T-helper 22 cell (primary cell): ENCODE results near the gene ADA.

Experiments used
- DNase-seq: peaks from one replicate; pipeline ENCODE4 v3.0.0-alpha.2; 2020; ENCODE audit warnings: low read depth

The ADA gene

DNA sequence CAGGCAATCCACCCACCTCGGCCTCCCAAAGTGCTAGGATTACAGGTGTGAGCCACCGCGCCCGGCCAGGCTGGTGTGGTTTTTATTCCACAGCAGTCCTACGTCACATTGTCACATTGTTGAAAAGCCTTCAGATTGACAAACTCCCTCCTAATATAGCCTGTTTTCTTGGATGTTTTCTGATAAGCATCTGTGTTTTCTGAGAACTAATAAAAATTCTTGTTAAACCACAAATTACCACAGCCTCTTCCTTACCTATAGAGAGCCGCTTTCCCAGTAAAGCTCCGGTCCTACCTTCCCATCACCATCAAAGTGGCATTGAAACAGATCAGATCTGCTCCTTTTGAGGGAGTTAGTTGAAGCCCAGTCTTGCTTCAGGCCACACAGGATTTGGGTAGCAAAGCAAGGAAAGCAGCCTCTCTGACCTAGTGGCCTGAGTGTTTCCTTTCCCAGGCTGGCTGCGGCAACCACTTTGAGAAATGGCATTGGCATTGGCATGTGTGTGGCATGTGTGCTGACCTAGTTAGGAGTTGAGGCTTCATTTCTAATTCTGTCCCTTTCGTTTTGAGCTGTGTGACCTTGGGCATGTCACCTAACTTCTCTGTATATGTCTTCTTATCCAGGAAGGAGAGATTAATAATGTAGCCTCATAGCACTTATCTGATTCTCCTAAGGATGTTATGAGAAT, 70.8 kb downstream of the ADA start:
- no peak for DNase-seq

DNA sequence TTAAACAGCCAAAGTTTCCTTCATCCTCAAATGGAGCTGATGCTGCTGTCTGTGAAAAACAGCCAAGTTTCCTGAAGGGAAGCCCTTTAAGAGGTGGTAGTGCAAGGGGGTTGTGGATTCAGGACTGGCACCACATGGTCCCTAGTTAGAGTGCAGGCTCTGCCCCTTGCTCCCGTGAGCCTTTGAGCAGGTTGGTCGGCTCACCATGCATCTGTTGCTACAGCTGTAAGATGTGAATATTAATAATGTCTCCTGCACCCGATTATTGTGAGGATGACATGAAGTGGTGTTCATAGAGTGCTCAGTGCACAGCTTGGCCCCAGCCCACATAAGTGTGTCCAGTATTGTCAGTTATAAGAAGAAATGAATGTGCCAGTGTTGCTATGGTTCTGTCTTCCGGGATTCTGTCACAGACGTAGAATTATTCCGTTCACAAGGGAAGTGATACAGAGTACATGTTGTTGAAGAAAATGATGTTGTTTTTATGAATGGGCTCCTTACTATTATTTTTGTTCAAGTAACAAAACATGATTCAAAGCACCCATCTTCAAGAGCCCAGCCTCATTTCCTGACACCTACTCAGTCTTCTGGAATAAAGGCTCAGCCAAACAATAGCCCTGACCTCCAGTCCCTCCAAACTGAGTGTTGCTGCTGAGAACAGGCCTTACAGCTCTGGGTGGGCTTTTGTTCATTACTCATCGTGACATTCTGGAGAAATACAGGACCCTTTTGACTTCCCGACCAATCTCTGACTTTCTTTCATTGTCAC, 72.0 kb downstream of the ADA start:
- no peak for DNase-seq

- no peak for DNase-seq
Observed at GRCh38 chr20:44576297-44576696, 75.2 kb downstream of the ADA start.

DNA sequence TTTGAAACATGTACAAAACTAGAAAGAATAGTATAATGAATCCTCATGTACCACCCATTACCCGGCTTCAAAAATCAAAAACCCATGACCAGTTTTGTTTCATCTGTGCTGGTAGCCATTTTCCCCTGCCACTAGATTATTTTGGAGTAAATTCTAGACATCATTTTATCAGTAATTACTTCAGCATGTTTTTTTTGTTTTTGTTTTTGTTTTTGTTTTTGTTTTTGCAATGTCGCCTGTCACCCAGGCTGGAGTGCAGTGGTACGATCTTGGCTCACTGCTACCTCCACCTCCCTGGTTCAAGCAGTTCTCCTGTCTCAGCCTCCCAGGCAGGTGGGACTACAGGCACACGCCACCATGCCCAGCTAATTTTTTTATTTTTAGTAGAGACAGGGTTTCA, 77.1 kb downstream of the ADA start:
- DNase-seq: no peak

DNA sequence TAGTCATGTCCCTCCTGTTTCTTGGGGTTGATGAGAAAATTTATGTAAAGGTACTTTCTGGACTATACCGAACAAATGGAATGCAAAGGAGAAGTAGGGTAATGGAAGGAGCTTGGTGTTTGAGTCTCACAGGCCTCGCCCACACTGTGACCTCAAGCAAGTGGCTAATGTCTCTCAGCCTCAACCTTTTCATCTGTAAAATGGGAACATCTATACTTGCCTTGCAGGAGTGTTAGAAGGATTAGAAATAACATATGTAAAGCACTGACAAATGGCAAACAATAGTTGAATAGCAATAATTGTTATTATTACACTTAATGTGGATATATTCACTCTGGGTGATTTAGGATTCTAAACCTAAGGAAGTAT, 78.0 kb downstream of the ADA start:
- no peak for DNase-seq

GRCh38 chr20:44572551-44573500, 78.7 kb downstream of the ADA start:
- DNase-seq: no peak

DNA sequence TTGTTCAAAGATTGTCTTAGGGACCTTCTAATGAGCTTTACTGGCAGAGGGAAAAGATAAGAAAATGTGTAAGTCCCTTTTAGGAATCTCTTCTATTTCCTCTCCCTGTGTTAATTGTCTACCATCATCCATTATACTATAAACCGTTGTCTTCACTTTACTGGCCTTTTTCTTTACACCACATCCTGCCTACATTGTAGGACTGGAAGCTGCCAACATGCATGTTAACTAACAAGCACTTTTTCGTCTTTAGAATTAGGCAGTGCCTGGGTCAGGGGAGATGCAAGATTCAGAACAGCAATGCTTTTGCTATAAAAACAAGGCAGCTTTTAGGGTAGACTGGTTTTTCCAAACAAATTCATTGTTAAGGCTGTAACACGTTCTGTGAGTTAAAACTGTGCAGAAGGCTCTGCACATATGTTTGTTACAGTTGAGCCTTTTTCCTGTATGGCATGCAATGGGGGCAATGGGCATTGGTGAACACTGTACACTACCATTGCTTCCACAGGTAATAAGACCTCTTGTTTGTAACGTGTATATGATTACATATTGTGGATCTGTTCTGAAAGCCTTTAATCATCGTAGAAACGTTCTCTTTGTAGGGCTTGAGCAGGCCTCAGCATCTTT, 80.0 kb downstream of the ADA start:
- no peak for DNase-seq

DNA sequence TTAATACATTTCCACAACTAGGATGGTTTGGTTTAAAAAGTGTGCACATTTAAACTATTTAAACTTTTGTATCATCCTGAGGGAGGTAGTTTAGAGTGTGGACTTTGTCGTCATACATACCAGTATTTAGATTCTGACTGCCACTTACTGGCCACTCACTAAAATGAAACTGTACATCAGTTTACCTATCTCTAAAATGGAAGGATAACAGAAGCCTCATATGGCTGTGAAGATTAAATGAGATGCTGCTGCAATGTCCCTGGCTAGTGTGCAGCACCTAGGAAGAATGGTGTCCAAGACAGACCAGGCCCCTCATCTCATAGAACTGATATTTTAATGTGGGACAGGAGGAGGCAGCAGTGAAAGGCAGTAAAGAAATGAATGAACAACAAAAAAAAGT, 81.1 kb downstream of the ADA start:
- no peak for DNase-seq
